Measurements from ENCODE around the gene REC8.
A peak's percentile ranks its signal among the peaks of the same experiment; 100 is the strongest.
"Not testable (repeated sequence)": the region's sequence is repeated elsewhere in the genome, so short reads cannot be mapped to it uniquely, and the experiment has no call there.

The REC8 gene

DNA sequence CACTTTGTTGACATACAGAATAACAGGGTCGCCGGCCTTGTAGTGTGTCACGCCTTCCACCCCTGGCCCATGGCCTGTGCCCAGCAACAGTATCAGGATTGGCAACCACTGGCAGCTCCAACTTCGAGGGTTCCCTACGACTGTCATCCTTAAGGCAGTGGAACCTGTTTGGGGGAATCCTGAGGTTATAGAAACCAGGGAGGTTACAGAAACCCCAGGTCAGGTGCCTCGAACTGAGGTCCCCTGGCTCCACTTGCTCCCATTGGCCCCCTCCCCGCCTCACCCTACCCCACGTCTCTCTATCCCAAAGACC lies 22.9 kb downstream of the REC8 start:
- Histone ChIP-seq H3K27me3 (ENCODE audit: control insufficient read depth, insufficient read depth, low read length, poor library complexity, severe bottlenecking) (no peaks in the 10 kb centered on the region), H3K9me3 (ENCODE audit: control insufficient read depth, low read length) (no peaks in the 10 kb centered on the region), H3K4me3 (ENCODE audit: insufficient read depth, low read depth, low read length) (peak overlapping the region; percentile 87), H3K27ac (ENCODE audit: insufficient read depth, low read depth, low read length, poor library complexity, severe bottlenecking) (peak overlapping the region; percentile 93), H3K4me1 (ENCODE audit: control insufficient read depth, insufficient read depth, low read length) (peaks cover 5% of the 10 kb centered on the region), H3K36me3 (ENCODE audit: control insufficient read depth, insufficient read depth, low read length) (peaks cover 7% of the 10 kb centered on the region)
- 70 to 73% methylated on average over 8 of the region's 8 CpGs for WGBS, 2 experiments

DNA sequence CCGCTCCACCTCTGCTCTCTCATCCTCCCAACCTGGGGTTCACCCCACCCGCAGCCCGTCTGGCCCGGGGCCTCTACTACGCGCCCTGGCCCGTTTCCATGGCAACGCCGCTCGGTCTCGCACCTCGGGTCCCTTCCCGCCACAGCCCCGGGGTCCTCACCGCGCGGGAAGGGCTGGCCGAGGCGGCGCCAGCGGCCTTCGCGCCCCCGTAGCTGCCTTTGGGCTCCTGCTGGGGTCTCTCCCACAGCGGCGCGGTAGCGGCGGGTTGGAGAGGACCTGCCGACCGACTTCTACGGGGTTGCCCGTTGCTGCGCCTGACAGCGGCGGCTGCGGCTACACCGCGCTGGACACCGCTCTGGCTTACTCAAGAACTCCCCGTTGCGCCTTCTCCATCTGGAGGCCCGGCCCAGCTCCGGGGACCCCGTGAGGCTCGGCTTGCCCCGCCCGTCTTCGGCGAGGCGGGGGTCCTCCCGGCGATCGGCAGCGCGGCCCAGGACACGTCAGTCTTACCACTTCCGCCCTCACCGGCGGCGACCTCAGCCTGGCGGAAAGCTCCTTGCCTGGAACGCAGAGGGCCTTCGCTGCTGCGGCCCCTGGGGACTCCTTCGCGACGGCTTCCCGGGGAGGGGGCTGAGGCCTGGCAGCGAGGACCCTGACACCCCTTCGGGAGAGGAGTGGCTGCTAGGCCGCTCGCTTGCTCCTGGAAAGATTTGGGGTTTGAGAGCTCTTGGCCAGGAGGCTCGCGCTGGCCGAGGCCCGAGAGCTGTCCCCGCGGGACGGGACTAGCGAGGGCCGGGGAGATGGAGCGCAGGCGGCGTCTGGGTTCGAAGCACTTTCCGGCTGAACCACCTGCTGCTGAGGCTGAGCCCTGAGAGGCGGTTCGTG lies 23.5 kb downstream of the REC8 start, which contains the start of gene TM9SF1:
Gene TM9SF1 (minus strand): TSS at position 256 of the 885 bp plus-strand sequence. CDS start 422 bp downstream, outside the sequence.
- Histone ChIP-seq H3K36me3 (ENCODE audit: control insufficient read depth, insufficient read depth, low read length) (peaks cover 7% of the 10 kb centered on the region), H3K27ac (ENCODE audit: insufficient read depth, low read depth, low read length, poor library complexity, severe bottlenecking) (peak within 1 kb of the TSS; percentile 93), H3K4me3 (ENCODE audit: insufficient read depth, low read depth, low read length) (peak within 1 kb of the TSS; percentile 87), H3K9me3 (ENCODE audit: control insufficient read depth, low read length) (no peaks in the 10 kb centered on the region), H3K4me1 (ENCODE audit: control insufficient read depth, insufficient read depth, low read length) (peaks cover 5% of the 10 kb centered on the region), H3K27me3 (ENCODE audit: control insufficient read depth, insufficient read depth, low read length, poor library complexity, severe bottlenecking) (no peaks in the 10 kb centered on the region)
- WGBS, 2 experiments = 0 to 1% methylated on average over 89 of the region's 89 CpGs

DNA sequence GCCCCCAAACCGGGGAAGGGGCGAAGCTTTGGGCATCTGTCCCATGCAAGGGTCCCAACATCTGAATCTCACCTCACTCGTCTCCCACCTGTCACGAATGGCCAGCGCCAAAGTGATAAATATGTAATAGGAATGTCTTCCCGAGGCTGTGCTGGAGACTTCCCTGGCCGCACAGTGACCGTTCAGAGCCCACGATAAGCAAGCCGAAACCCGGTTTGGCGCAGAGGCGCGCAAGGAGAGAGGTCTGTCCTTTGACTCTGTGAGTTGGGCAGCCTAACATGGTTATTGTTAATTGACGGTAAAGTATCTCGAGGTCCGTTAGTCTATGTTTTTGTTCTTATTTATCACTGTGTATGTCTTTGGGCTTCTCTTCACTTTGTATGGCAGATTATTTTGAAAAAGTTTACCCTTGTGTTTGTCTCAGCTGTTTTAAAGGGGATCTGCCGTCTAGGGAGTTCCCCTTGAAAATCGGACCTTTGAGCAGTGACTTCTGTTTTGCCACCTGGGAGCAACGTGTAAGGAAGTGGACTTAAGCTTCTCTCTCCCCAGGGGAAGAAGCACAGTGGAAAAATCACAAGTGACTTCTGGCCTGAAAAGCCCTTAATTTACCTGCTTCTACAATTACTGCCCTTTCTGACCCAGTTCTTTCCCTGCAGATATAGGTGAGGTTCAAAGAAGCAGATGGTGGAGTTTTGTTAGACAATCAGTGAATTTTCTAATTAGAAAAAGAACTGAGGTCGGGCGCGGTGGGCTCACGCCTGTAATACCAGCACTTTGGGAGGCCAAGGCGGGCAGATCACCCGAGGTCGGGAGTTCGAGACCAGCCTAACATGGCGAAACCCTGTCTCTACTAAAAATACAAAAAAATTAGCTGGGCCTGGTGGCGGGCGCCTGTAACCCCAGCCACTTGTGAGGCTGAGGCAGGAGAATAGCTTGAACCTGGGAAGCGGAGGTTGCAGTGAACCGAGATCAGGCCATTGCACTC lies 24.5 kb downstream of the REC8 start:
- Histone ChIP-seq H3K4me3 (ENCODE audit: insufficient read depth, low read depth, low read length) (peak overlapping the region; percentile 87), H3K36me3 (ENCODE audit: control insufficient read depth, insufficient read depth, low read length) (peaks cover 9% of the 10 kb centered on the region), H3K27me3 (ENCODE audit: control insufficient read depth, insufficient read depth, low read length, poor library complexity, severe bottlenecking) (no peaks in the 10 kb centered on the region), H3K9me3 (ENCODE audit: control insufficient read depth, low read length) (no peaks in the 10 kb centered on the region), H3K4me1 (ENCODE audit: control insufficient read depth, insufficient read depth, low read length) (peaks cover 5% of the 10 kb centered on the region), H3K27ac (ENCODE audit: insufficient read depth, low read depth, low read length, poor library complexity, severe bottlenecking) (peak overlapping the region; percentile 93)
- WGBS, 2 experiments = 37 to 39% methylated on average over 33 of the region's 33 CpGs

GRCh38 chr14:24197056-24197450 lies 25.2 kb downstream of the REC8 start:
- H3K27me3 ChIP-seq (ENCODE audit: control insufficient read depth, insufficient read depth, low read length, poor library complexity, severe bottlenecking) = no peaks in the 10 kb centered on the region
- no peak overlapping the region for H3K27ac ChIP-seq (ENCODE audit: insufficient read depth, low read depth, low read length, poor library complexity, severe bottlenecking)
- WGBS, 2 experiments = 85 to 86% methylated on average over 1 to 2 of the region's 2 CpGs
- peaks cover 12% of the 10 kb centered on the region for H3K36me3 ChIP-seq (ENCODE audit: control insufficient read depth, insufficient read depth, low read length)
- peaks cover 5% of the 10 kb centered on the region for H3K4me1 ChIP-seq (ENCODE audit: control insufficient read depth, insufficient read depth, low read length)
- H3K4me3 ChIP-seq (ENCODE audit: insufficient read depth, low read depth, low read length) = no peak overlapping the region
- no peaks in the 10 kb centered on the region for H3K9me3 ChIP-seq (ENCODE audit: control insufficient read depth, low read length)

DNA sequence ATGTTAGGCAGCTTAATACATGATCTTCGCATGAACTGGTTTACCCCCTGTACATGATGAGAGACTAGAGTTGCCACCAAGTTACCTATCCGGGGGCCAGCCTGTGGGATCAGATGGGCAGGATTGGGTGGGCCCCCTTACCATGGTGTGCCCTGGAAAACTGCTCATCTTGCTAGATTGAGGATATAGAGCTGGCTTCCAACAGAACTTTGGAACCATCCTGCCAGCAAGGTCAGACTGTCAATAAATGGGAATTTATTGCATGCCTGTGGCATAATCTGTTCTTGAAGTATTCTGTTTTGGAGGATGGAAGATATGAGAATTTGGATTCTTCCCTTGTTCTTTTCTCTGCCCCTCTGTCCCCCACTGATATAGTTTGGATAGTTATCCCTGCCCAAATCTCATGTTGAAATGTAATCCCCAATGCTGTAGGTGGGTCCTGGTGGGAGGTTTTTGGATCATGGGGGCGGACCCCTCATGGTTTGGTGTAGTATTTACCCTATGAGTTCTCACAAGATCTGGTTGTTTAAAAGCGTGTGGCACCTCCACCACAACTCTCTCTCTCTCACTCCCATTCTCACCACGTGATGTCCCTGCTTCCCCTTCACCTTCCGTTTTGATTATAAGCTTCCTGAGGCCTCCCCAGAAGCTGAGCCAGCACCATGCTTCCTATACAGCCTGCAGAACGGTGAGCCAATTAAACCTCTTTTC lies 27.1 kb downstream of the REC8 start:
- 87 to 93% methylated on average over 7 of the region's 7 CpGs for WGBS, 2 experiments
- H3K27ac ChIP-seq (ENCODE audit: insufficient read depth, low read depth, low read length, poor library complexity, severe bottlenecking) = no peak overlapping the region

GRCh38 chr14:24202538-24202937 lies 30.7 kb downstream of the REC8 start:
- 72 to 81% methylated on average over 8 of the region's 8 CpGs for WGBS, 2 experiments
- H3K36me3 ChIP-seq (ENCODE audit: control insufficient read depth, insufficient read depth, low read length) = peaks cover 23% of the 10 kb centered on the region
- H3K4me3 ChIP-seq (ENCODE audit: insufficient read depth, low read depth, low read length); H3K4me1 ChIP-seq (ENCODE audit: control insufficient read depth, insufficient read depth, low read length); H3K9me3 ChIP-seq (ENCODE audit: control insufficient read depth, low read length); H3K27me3 ChIP-seq (ENCODE audit: control insufficient read depth, insufficient read depth, low read length, poor library complexity, severe bottlenecking); H3K27ac ChIP-seq (ENCODE audit: insufficient read depth, low read depth, low read length, poor library complexity, severe bottlenecking): not testable (repeated sequence)

More for the DNA sequence above, 27.1 kb downstream of the REC8 start:
- Histone ChIP-seq H3K9me3 (ENCODE audit: control insufficient read depth, low read length) (no peaks in the 10 kb centered on the region), H3K4me3 (ENCODE audit: insufficient read depth, low read depth, low read length) (no peak overlapping the region), H3K4me1 (ENCODE audit: control insufficient read depth, insufficient read depth, low read length) (peaks cover 5% of the 10 kb centered on the region), H3K36me3 (ENCODE audit: control insufficient read depth, insufficient read depth, low read length) (peaks cover 11% of the 10 kb centered on the region), H3K27me3 (ENCODE audit: control insufficient read depth, insufficient read depth, low read length, poor library complexity, severe bottlenecking) (no peaks in the 10 kb centered on the region)

DNA sequence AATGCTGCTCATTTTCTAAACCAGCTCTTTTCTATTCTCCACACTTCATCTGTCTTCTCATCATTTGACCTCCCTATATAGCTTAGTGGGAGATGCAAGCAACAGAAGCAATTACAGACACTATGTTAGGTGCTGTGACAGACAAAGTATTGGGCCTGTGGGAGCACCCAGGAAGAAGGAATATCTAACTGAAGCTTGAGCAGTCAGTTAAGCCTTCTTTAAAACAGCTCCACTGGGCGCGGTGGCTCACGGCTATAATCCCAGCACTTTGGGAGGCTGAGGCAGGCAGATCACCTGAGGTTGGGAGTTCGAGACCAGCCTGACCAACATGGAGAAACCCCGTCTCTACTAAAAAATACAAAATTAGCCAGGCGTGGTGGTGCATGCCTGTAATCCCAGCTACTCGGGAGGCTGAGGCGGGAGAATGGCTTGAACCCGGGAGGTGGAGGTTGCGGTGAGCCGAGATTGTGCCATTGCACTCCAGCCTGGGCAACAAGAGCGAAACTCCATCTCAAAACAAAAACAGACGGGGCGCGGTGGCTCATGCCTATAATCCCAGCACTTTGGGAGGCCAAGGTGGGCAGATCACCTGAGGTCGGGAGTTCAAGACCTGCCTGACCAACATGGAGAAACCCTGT lies 31.5 kb downstream of the REC8 start:
- not testable (repeated sequence) for H3K4me3 ChIP-seq (ENCODE audit: insufficient read depth, low read depth, low read length); H3K4me1 ChIP-seq (ENCODE audit: control insufficient read depth, insufficient read depth, low read length); H3K27ac ChIP-seq (ENCODE audit: insufficient read depth, low read depth, low read length, poor library complexity, severe bottlenecking); H3K9me3 ChIP-seq (ENCODE audit: control insufficient read depth, low read length); H3K27me3 ChIP-seq (ENCODE audit: control insufficient read depth, insufficient read depth, low read length, poor library complexity, severe bottlenecking)
- 92 to 95% methylated on average over 16 of the region's 16 CpGs for WGBS, 2 experiments
- peaks cover 26% of the 10 kb centered on the region for H3K36me3 ChIP-seq (ENCODE audit: control insufficient read depth, insufficient read depth, low read length)

DNA sequence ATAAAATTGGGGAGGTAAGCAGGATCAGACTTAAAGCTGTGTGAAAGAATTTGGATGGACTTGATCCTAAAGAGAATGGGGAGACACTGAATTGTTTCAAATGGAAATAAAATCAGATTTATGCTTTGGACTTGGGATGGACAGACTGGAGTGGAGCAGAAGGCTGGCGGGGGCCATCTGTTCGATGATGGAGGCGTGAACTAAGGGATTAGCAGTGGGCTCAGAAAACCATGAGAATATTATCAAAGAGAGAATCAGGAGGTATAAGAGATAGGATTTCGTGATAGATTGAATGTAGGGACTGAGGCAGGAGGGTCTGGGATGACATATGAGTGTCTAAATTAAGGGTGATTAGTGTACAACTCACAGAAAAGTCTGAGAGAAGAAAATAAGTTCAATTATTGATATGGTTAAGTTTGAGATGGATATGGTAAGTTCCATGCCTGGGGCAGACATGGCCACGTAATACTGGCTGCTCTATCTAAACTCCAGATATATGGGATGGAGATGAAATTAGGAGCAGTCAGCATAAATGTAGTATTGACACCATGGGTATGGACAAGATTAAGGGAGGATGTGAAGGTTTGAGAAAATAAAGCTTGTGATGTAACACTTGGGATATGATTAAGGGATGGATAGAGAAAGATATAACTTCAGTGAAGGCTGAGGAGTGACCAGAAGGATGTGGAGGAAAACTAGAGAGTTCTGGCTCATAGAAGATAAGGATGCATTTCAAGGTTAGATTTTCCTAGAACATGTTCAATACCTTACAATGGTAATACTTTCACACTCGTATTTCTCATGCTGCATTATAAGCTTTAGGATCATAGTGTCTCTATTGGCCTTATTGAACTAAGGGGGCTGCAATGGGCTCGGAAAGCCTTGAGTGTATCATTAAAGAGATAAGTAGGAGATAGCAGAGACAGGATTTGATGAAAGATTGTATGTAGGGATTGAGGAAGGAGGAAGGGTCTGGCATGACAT lies 32.6 kb downstream of the REC8 start:
- Histone ChIP-seq H3K27ac (ENCODE audit: insufficient read depth, low read depth, low read length, poor library complexity, severe bottlenecking) (no peak overlapping the region), H3K4me3 (ENCODE audit: insufficient read depth, low read depth, low read length) (no peak overlapping the region), H3K9me3 (ENCODE audit: control insufficient read depth, low read length) (no peaks in the 10 kb centered on the region), H3K4me1 (ENCODE audit: control insufficient read depth, insufficient read depth, low read length) (no peaks in the 10 kb centered on the region), H3K36me3 (ENCODE audit: control insufficient read depth, insufficient read depth, low read length) (peaks cover 31% of the 10 kb centered on the region), H3K27me3 (ENCODE audit: control insufficient read depth, insufficient read depth, low read length, poor library complexity, severe bottlenecking) (no peaks in the 10 kb centered on the region)
- 95 to 96% methylated on average over 7 of the region's 7 CpGs for WGBS, 2 experiments
